ENCODE results near the gene CLEC4E.
"Not testable (repeated sequence)": the region's sequence is repeated elsewhere in the genome, so short reads cannot be mapped to it uniquely, and the experiment has no call there.

DNA sequence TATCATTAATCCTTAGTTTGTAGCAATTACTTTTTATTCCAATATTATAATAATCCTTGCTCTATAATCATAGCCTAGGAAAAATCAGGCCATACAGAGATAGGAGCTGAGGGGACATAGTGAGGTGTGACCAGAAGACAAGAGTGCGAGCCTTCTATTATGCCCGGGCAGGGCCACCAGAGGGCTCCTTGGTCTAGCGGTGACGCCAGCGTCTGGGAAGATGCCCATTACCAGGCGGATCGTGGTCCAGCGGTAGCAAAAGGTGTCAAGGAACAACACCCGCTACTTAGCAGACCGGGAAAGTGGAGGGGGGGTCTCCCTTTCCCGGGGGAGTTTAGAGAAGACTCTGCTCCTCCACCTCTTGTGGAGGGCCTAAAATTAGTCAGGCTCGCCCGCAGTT is 43.8 kb upstream of the CLEC4E start:
- TF ChIP-seq EP300, POLR2A, POLR2AphosphoS5 (IDR thresholded peaks at IDR 0.05): not testable (repeated sequence)
- TF ChIP-seq, protein P1, sequence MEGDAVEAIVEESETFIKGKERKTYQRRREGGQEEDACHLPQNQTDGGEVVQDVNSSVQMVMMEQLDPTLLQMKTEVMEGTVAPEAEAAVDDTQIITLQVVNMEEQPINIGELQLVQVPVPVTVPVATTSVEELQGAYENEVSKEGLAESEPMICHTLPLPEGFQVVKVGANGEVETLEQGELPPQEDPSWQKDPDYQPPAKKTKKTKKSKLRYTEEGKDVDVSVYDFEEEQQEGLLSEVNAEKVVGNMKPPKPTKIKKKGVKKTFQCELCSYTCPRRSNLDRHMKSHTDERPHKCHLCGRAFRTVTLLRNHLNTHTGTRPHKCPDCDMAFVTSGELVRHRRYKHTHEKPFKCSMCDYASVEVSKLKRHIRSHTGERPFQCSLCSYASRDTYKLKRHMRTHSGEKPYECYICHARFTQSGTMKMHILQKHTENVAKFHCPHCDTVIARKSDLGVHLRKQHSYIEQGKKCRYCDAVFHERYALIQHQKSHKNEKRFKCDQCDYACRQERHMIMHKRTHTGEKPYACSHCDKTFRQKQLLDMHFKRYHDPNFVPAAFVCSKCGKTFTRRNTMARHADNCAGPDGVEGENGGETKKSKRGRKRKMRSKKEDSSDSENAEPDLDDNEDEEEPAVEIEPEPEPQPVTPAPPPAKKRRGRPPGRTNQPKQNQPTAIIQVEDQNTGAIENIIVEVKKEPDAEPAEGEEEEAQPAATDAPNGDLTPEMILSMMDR (IDR thresholded peaks at IDR 0.05): not testable (repeated sequence)

All from upper lobe of left lung (tissue), 4 donors.